Panc1 (cell line): ENCODE measurements around the gene CARMIL1. TPM values are rescaled to one million over a fixed set of nuclear protein-coding genes. Genes with fewer than 3 reads are reported as not detected.

Experiments
- ATAC-seq: fragments of 200-7000 bp; cut with Tn5 transposase; 2 replicates; pipeline ENCODE4 v1.9.1; 2020; ENCODE audit warnings: mild to moderate bottlenecking, moderate library complexity
- BruUV-seq: library from RNA; stranded (reverse); fragments of 400-500 nt; replicated peaks from 2 replicates; lab custom pipeline; 2021; lab: Mats Ljungman, UMichigan
- CTCF ChIA-PET: fragments of 300-600 bp; sonication (Branson Sonifier 250); formaldehyde crosslinking; loops from one replicate; lab custom pipeline; 2022; ENCODE audit warnings: antibody characterized with exemption; lab: Charles Lee
- POLR2A ChIA-PET: fragments of 300-600 bp; sonication (Branson Sonifier 250); formaldehyde crosslinking; loops from one replicate; lab custom pipeline; 2022; ENCODE audit warnings: antibody characterized with exemption; lab: Charles Lee
- DNase-seq: peaks from one replicate; pipeline ENCODE4 v3.0.0-alpha.2; 2010; ENCODE audit warnings: low read depth, low spot score
- H3K27ac ChIP-seq: 2 replicates; pipeline ENCODE4 v1.5.1; 2011; ENCODE audit warnings: mild to moderate bottlenecking, low read length, inconsistent platforms
- H3K27me3 ChIP-seq: fragments of 200-500 bp; sonication (Bioruptor generic); 2 replicates; pipeline ENCODE4 v1.6.0; 2014; ENCODE audit warnings: low read length, inconsistent platforms; ENCODE audit not compliant: control insufficient read depth, insufficient read depth
- H3K36me3 ChIP-seq: fragments of 200-500 bp; sonication (Bioruptor generic); 2 replicates; pipeline ENCODE4 v1.5.1; 2014; ENCODE audit warnings: inconsistent platforms, mild to moderate bottlenecking, low read length, moderate library complexity; ENCODE audit not compliant: control insufficient read depth, insufficient read depth
- H3K4me1 ChIP-seq: 2 replicates; pipeline ENCODE4 v1.5.1; 2011; ENCODE audit warnings: inconsistent platforms, mild to moderate bottlenecking, low read length, moderate library complexity; ENCODE audit not compliant: control insufficient read depth, insufficient read depth
- H3K4me3 ChIP-seq, 2 experiments: 2 replicates each; pipeline ENCODE4 v1.5.1; 2011 to 2012; ENCODE audit warnings: low read depth in 2 of 2, low read length in 2 of 2, mild to moderate bottlenecking in 2 of 2, inconsistent platforms in 1 of 2, moderate library complexity in 1 of 2
- H3K9me3 ChIP-seq: fragments of 200-500 bp; sonication (Bioruptor generic); 2 replicates; pipeline ENCODE4 v1.5.1; 2014; ENCODE audit warnings: low read depth, mild to moderate bottlenecking, inconsistent platforms, low read length, moderate library complexity; ENCODE audit not compliant: control insufficient read depth, insufficient read depth
- POLR2AphosphoS5 ChIP-seq: IDR thresholded peaks from 2 replicates; pipeline ENCODE4 v1.6.1; 2012; ENCODE audit warnings: mild to moderate bottlenecking, low read depth, low read length, moderate library complexity
- SIN3A ChIP-seq: IDR thresholded peaks from 2 replicates; pipeline ENCODE4 v1.6.1; 2012; ENCODE audit warnings: low read depth, mild to moderate bottlenecking, low read length, moderate library complexity, borderline replicate concordance; ENCODE audit not compliant: insufficient read depth
- TCF7L2 ChIP-seq: IDR thresholded peaks from 2 replicates; pipeline ENCODE4 v1.6.1; 2011; ENCODE audit warnings: mild to moderate bottlenecking, low read depth, low read length, inconsistent platforms
- in situ Hi-C: cut with HindIII; loops from 2 replicates; pipeline ENCODE4 v1.10.0; 2016; ENCODE audit warnings: low sequenced_read_pairs, low pct_unique_long_range_greater_than_20kb
- intact Hi-C: fragments of 100-400 bp; cut with micrococcal nuclease; formaldehyde crosslinking; loops from one replicate; pipeline ENCODE4 v1.10.0; 2022; ENCODE audit not compliant: unreplicated experiment
- total RNA-seq: library from RNA; stranded (reverse); gene quantifications from one replicate; pipeline ENCODE4 v1.2.1, GENCODE V29; 2021; ENCODE audit not compliant: unreplicated experiment
- TF ChIP-seq, protein P1 (sequence below): fragments of 450-650 bp; IDR thresholded peaks from 2 replicates; pipeline ENCODE4 v1.5.1; 2017; ENCODE audit warnings: mild to moderate bottlenecking
- TF ChIP-seq, protein P2 (sequence below), 2 experiments: IDR thresholded peaks; 2 replicates each; pipeline ENCODE4 v1.6.1; 2011 to 2012; ENCODE audit warnings: low read depth in 2 of 2, control low read depth in 1 of 2, low read length in 1 of 2, mild to moderate bottlenecking in 1 of 2, moderate library complexity in 1 of 2; ENCODE audit not compliant: insufficient read depth in 1 of 2

CARMIL1 gene
- total RNA-seq, 1 experiment from 2014 or later: 4.0 TPM

DNA sequence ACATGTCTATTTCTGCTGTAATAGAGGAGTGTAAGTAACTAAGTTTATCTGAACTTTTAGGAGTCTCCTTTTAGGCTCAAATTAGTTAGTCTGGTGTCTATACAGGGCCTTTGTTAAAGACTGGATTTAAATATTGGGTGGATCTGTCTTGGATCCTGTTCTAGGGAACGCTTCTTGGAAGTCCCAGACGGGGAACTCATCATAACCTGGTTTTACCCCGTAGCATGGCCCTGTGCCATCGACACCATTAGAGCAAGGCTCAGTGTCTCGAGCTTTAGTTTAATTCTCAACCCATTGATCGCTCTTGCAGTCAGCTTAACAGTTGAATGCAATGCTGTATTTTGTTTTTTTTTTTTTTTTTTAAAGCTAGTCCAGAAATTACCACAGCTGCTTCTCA, 89.9 kb downstream of the CARMIL1 start:
- no TSS peak for BruUV-seq
- Histone ChIP-seq H3K4me3 (no peak overlapping the region), H3K36me3 (no peaks in the 10 kb centered on the region), H3K9me3 (no peaks in the 10 kb centered on the region), H3K27ac (no peak overlapping the region), H3K4me1 (no peaks in the 10 kb centered on the region), H3K27me3 (no peaks in the 10 kb centered on the region)
- in situ Hi-C loops: no loop called here
- intact Hi-C loops: no loop called here
- ChIA-PET CTCF (interaction anchor here (0.7 kb wide), 1 partner anchor 84 kb away, joined by 5 read pairs; no protein-coding TSS in a partner anchor), POLR2A (no interaction called here)
- ATAC-seq (0 out of 2 replicates have a peak, but pooled peaks have one; percentile 17), DNase-seq (no peak)
- TF ChIP-seq, protein P1, sequence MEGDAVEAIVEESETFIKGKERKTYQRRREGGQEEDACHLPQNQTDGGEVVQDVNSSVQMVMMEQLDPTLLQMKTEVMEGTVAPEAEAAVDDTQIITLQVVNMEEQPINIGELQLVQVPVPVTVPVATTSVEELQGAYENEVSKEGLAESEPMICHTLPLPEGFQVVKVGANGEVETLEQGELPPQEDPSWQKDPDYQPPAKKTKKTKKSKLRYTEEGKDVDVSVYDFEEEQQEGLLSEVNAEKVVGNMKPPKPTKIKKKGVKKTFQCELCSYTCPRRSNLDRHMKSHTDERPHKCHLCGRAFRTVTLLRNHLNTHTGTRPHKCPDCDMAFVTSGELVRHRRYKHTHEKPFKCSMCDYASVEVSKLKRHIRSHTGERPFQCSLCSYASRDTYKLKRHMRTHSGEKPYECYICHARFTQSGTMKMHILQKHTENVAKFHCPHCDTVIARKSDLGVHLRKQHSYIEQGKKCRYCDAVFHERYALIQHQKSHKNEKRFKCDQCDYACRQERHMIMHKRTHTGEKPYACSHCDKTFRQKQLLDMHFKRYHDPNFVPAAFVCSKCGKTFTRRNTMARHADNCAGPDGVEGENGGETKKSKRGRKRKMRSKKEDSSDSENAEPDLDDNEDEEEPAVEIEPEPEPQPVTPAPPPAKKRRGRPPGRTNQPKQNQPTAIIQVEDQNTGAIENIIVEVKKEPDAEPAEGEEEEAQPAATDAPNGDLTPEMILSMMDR: no peak
- no peak for TF ChIP-seq SIN3A
- no peak for TF ChIP-seq TCF7L2
- TF ChIP-seq, protein P2, sequence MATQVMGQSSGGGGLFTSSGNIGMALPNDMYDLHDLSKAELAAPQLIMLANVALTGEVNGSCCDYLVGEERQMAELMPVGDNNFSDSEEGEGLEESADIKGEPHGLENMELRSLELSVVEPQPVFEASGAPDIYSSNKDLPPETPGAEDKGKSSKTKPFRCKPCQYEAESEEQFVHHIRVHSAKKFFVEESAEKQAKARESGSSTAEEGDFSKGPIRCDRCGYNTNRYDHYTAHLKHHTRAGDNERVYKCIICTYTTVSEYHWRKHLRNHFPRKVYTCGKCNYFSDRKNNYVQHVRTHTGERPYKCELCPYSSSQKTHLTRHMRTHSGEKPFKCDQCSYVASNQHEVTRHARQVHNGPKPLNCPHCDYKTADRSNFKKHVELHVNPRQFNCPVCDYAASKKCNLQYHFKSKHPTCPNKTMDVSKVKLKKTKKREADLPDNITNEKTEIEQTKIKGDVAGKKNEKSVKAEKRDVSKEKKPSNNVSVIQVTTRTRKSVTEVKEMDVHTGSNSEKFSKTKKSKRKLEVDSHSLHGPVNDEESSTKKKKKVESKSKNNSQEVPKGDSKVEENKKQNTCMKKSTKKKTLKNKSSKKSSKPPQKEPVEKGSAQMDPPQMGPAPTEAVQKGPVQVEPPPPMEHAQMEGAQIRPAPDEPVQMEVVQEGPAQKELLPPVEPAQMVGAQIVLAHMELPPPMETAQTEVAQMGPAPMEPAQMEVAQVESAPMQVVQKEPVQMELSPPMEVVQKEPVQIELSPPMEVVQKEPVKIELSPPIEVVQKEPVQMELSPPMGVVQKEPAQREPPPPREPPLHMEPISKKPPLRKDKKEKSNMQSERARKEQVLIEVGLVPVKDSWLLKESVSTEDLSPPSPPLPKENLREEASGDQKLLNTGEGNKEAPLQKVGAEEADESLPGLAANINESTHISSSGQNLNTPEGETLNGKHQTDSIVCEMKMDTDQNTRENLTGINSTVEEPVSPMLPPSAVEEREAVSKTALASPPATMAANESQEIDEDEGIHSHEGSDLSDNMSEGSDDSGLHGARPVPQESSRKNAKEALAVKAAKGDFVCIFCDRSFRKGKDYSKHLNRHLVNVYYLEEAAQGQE (IDR thresholded peaks at IDR 0.05; ENCODE audit: insufficient read depth in 1 of 2, low read depth in 2 of 2, low read length in 1 of 2): no peak
- no peak for TF ChIP-seq POLR2AphosphoS5

- H3K27ac ChIP-seq: no peak overlapping the region
- H3K4me3 ChIP-seq: no peak overlapping the region
- no peaks in the 10 kb centered on the region for H3K9me3 ChIP-seq
- POLR2A ChIA-PET: no interaction called here
- 0 out of 2 replicates have a peak, but pooled peaks have one; percentile 26 for ATAC-seq
- H3K36me3 ChIP-seq: no peaks in the 10 kb centered on the region
- no peak for DNase-seq
- no peaks in the 10 kb centered on the region for H3K27me3 ChIP-seq
- TF ChIP-seq, protein P1: no peak
- TF ChIP-seq, protein P2 (IDR thresholded peaks at IDR 0.05; ENCODE audit: insufficient read depth in 1 of 2, low read depth in 2 of 2, low read length in 1 of 2): no peak
- no peak for TF ChIP-seq TCF7L2
- TF ChIP-seq POLR2AphosphoS5: no peak
- no peak for TF ChIP-seq SIN3A
- H3K4me1 ChIP-seq: no peaks in the 10 kb centered on the region
- CTCF ChIA-PET: interaction anchor here (0.7 kb wide), 1 partner anchor 83 kb away, joined by 5 read pairs; no protein-coding TSS in a partner anchor
- intact Hi-C loops: no loop called here
- no TSS peak for BruUV-seq
- in situ Hi-C loops: no loop called here
Observed at GRCh38 chr6:25369433-25370177, 90.4 kb downstream of the CARMIL1 start.
